ENCODE data around the gene ANO6. TPM values are rescaled to one million over a fixed set of nuclear protein-coding genes. Genes with fewer than 3 reads are reported as not detected.
"Not testable (repeated sequence)": the region's sequence is repeated elsewhere in the genome, so short reads cannot be mapped to it uniquely, and the experiment has no call there.

Gene ANO6
- total RNA-seq, 2 experiments from 2014 or later: 18.2 to 18.9 TPM

DNA sequence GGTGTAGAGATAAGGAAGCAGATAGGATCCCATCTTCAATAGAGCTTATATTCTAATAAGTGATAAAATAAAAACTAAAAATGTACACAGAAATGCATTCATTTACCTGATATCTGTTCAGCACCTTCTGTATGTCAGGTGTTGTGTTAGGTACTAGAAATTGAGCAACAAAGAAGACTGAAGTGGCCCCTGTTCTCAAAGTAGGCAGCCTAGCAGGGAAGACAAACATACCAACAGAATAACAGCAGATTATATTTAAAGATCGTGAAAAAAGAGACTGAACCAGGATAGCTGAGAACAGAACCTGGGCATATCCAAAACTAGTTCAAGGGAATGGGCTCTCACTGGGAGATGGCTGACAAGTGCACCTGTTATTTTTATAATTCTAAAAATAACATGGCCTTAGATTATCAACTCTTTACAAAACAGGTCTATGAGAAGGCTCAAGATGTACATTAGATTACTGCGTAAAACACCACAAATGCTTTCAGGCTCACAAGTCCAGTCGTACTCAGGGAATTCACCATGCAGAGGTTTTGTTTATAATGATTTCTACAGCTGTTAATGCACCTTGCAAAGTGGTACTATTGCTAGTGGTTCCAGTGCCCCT is 16.4 kb downstream of the ANO6 start:
- ChIA-PET POLR2A (interaction anchor here (1.1 kb wide), 1 partner anchor 17 kb away, joined by 5 read pairs; the partner anchor contains the start of gene ANO6), CTCF (interaction anchor here (0.8 kb wide), 1 partner anchor 12 kb away, joined by 3 read pairs; no protein-coding TSS in a partner anchor)

DNA sequence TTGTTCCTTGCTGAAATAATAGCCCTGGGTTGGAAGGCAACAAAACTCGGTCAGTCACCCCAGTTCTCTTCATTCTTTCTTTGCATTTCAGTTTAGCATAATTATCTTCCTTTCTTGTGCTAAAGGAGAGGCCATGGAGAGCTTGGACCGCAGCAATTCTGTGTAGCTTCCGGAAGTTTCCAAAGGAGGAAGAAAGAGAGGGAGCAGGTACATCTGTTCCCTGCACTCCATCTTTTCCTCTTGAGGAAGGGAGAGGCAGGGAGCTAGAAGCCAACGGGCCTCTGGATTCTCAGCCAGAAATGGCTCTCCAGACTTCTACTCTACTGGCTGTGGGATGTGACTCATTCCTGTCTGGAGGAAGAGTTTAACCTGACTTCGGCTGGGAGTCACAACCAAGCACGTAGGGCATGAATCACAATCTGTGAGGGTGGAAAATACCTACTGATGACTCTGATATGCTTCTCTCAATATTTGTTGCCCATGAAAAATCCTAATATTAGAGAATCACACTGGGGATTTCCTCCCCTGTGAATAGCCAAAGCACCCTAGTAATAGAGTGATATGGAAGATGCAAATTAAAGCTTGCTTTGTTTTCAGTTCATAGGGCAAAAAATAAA is 17.0 kb downstream of the ANO6 start:
- ChIA-PET CTCF (interaction anchor here (0.8 kb wide), 1 partner anchor 13 kb away, joined by 3 read pairs; no protein-coding TSS in a partner anchor), POLR2A (interaction anchor here (1.5 kb wide), 1 partner anchor 17 kb away, joined by 5 read pairs; the partner anchor contains the start of gene ANO6)

DNA sequence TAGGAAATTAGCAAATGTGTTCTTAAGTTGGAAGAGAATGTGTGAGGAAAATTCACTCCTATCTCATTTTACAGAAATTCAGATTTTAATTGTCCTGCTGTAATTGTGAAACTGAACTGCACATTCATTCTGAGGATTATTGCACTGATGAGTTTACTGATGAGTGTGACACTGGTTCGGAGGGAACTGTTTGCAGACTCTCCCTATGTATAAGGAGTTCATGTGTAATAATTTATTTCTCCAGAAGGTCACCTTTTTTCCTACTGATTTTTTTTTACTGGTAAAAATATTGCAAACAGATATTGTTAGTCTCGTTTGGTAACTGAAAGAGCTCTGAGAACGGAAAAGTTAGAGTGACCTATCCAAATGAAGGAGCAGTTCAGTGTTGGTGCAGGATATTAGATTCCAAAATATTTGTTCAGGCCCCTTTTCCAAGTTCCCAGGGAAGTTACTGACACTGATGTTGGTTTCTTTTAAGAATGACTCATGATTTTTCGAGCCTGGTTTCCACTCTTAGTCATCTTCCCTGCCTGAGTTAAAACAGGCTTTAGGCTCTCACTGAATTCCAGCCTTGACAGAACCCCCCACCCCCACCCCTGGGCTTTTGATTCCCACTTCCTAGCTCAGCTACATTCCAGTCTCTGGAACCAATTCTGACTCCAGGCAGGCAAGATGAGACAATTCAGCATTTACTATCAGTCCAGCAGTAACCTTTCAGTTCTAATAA is 18.4 kb downstream of the ANO6 start:
- ChIA-PET CTCF (interaction anchor here (1.0 to 2.2 kb wide), 2 partner anchors 11 to 19 kb away, joined by 6 to 8 read pairs; partner anchors contain the start of gene ANO6), POLR2A (interaction anchor here (1.5 kb wide), 1 partner anchor 19 kb away, joined by 5 read pairs; the partner anchor contains the start of gene ANO6)

GRCh38 chr12:45235087-45236025 is 19.5 kb downstream of the ANO6 start:
- ChIA-PET POLR2A (no interaction called here), CTCF (interaction anchor here (1.0 to 2.2 kb wide), 3 partner anchors 9 to 20 kb away, joined by 3 to 8 read pairs (median 6); partner anchors contain the start of gene ANO6)

- POLR2A ChIA-PET: not testable (repeated sequence)
- CTCF ChIA-PET: interaction anchor here (1.1 kb wide), 1 partner anchor 17 kb away, joined by 3 read pairs; no protein-coding TSS in a partner anchor
Observed at GRCh38 chr12:45236383-45236782, 20.5 kb downstream of the ANO6 start.

DNA sequence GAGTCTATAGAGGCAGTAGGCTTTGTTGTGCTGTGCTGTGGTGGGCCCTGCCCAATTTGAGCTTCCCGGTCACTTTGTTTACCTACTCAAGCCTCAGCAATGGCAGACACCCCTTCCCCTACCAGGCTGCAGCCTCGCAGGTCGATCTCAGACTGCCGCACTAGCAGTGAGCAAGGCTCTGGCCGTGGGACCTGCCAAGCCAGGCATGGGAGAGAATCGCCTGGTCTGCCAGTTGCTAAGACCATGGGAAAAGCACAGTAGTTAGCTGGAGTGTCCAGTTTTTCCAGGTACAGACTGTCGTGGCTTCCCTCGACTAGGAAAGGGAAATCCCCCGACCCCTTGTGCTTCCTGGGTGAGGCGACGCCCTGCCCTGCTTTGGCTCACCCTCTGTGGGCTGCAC is 26.3 kb downstream of the ANO6 start:
- POLR2A ChIA-PET: no interaction called here
- CTCF ChIA-PET: no interaction called here

DNA sequence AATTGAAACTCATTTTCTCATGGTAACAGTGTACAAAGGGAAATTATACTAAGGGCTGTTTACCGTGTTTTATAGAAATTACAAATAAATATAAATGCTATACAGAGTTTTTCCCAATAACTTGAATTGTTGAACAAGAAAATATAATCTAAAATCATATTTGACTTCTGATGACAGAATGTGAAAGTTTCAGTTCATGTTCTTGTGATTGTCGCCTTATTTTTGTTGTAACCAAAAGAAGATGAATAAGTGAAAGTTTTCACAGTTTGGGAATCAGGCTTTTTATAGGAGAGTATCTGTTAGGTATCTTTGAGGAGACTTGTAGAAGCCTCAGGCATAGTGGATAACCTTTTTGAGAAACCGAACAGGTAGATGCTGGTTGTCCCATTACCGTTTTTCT is 28.1 kb downstream of the ANO6 start:
- ChIA-PET POLR2A (no interaction called here), CTCF (no interaction called here)

DNA sequence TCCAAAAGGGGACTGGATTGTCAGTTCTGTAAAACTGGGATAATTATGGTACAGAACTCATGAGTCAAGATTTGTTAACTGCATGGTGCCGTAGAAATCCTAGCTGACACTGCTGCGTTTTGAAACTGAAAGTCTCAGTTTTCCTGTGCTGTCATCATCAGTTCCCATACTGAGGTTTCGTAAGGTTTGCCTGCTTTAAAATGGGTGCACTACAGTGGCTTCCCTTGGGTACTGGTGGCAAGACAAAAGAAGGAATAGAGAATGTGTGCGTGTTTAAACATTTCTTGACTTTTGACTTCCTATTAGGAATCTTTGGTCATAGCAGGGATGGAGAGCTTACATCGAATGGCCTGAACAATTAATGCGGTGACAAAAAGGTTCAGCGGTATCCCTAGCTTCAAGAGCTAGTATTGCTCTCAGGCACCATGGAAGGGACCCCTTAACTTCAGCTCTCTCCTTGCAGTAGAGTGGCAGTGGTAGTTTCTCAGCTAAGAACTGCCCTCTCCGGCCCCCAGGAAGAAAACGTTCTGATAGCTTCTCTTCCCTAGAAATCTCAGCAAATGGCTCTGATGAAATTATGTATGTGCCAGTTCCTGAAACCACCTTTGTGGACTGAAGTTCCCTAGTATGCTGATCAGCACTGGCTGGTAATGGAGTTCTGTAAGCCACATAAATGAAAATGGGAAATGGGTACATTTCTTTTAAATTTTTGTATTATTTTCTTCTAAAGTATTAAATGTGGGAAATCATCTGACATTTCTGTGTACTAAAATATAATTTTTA is 28.9 kb downstream of the ANO6 start:
- CTCF ChIA-PET: interaction anchor here (1.3 kb wide), 1 partner anchor 10 kb away, joined by 6 read pairs; no protein-coding TSS in a partner anchor
- POLR2A ChIA-PET: no interaction called here

DNA sequence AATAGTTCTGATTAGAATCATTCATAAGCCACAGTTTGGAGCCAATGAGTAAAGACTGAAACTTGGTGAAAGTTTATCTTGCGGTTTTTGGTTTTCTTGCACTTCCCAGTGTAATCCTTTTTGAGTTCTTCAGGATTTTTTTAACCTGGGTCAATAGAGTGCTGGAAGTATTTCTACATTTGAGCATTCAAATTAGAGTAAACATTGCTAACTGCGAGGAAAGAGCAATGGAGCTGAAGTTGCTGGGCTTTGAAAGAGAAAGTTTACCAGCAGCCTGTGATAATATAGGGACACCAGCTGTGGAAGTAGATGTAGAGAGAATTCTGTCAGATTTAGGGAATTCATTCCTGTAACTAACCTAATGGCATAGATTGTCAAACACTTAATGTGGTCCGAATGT is 30.3 kb downstream of the ANO6 start:
- ChIA-PET POLR2A (no interaction called here), CTCF (interaction anchor here (0.7 kb wide), 1 partner anchor 168 kb away, joined by 4 read pairs; no protein-coding TSS in a partner anchor)

DNA sequence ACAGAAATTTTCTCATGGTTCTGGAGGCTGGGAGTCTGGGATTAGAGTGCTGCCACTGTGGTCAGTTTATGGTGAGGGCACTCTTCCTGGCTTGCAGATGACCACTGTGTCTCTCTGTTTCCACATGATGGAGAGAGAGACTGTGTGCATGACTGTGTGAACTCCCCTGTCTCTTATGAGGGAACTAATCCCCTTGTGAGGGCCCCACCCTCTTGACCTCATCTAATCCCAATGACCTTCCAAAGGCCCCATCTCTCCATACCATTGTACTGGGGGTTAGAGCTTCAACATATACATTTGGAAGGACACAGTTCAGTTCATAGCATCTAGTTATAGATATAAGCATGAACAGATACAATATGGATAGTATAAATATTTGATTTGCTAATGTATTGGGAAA is 31.7 kb downstream of the ANO6 start:
- POLR2A ChIA-PET: interaction anchor here (0.6 kb wide), 1 partner anchor 48 kb away, joined by 3 read pairs; no protein-coding TSS in a partner anchor
- CTCF ChIA-PET: no interaction called here

- CTCF ChIA-PET: interaction anchor here (0.7 kb wide), 1 partner anchor 58 kb away, joined by 3 read pairs; no protein-coding TSS in a partner anchor
- POLR2A ChIA-PET: interaction anchor here (0.6 kb wide), 1 partner anchor 47 kb away, joined by 3 read pairs; no protein-coding TSS in a partner anchor
Observed at GRCh38 chr12:45248095-45248494, 32.2 kb downstream of the ANO6 start.

DNA sequence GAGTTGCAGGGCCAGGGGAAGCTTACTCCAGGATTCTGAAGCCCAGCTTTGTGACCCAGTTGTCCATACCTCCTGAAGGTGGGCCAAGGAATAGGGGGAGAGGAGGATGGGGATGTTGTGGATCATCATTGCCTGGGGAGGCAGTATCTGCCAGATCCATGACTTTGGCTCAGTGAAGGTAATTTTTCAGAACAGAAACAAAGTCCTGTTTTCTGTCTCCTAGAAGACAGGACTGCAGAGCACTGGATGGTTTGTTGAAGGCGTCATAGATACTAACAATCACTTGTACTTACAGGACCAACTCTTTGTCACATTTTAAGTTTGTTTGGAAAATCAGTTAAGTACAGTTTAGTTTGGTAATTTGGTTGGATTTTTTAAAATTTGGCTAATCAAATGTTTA is 38.4 kb downstream of the ANO6 start:
- ChIA-PET CTCF (no interaction called here), POLR2A (no interaction called here)

DNA sequence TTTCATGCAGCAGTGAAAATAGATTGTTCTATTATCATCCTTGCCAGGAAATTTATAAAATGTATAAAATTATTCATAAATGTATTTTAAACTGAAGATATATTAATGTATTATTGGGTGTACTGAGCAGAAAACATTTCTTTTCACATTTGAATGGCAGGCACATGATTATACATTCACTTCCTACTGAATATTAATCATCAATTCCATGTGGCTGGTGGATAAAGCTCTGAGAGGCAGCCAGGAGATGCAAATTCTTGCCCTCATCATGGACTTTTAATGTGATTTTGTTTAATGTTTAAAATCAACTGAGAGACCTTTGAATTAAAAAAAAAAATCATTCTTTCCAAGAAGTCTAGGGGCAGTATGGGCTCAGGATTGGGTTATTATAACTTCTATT is 40.8 kb downstream of the ANO6 start:
- ChIA-PET CTCF (no interaction called here), POLR2A (no interaction called here)

DNA sequence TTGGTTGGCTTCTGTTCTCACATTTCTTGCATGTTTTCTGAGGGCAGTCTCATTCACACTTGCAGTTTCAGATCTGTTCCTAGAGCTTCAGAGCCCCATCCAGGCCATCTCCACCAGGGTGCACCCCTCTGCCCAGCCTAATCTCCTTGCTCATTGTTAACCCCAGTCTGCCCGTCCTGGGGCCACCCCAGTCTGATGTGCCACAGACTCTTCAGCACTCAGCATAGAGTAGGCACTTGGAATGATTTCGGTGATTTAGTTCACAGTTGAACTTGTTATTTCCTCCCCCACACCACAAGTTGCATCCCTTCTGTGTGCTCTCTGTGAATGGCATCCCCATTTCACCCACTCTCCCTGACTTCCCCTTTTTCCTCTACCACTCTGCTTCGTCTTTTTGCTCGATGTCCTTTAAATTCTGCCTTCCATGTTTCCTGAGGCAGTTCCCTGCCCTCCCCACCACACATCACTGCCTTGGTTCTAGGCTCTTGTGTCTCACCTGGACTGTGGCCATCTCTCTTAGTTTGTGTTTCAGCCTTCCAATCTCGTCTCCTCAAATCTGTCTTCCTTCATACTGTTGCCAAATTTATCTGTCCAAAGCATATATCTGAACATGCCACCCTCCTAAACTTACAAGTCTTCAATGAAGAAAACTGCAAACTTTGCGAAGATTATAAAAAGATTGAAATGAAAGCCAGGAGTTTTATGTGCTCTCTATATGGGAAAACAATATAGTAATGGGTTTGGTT is 41.5 kb downstream of the ANO6 start:
- POLR2A ChIA-PET: no interaction called here
- CTCF ChIA-PET: no interaction called here

GRCh38 chr12:45259675-45260074 is 43.8 kb downstream of the ANO6 start:
- POLR2A ChIA-PET: no interaction called here
- CTCF ChIA-PET: no interaction called here

GRCh38 chr12:45260104-45260815 is 44.4 kb downstream of the ANO6 start:
- CTCF ChIA-PET: no interaction called here
- POLR2A ChIA-PET: no interaction called here

DNA sequence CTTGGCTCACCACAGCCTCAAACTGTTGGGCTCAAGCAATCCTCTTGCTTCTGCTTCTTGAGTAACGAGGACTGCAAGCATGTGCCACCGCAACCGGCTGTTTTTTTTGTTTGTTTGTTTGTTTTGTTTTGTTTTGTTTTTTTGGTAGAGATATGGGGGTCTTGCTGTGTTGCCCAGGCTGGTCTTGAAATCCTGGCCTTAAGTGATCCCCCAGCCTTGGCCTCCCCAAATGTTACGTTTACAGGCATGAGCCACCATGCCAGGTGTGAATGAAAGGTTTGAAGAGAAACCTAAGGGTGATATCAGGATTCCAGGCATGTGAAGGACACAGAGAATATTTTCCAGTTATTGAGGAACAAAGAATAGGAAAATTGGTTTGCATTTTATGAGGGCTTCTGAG is 45.0 kb downstream of the ANO6 start:
- POLR2A ChIA-PET: no interaction called here
- CTCF ChIA-PET: no interaction called here
